HG03103 (cell line): Measurements from ENCODE around the gene EMX1.

Experiments
- ATAC-seq: cut with Tn5 transposase; IDR thresholded peaks from one replicate; pipeline ENCODE4 v1.9.1; 2021; ENCODE audit warnings: low read depth; ENCODE audit not compliant: unreplicated experiment

The EMX1 gene

GRCh38 chr2:72923833-72924352 is 6.6 kb downstream of the EMX1 start:
- ATAC-seq = no peak

GRCh38 chr2:72924353-72925240 is 7.3 kb downstream of the EMX1 start:
- ATAC-seq = no peak

- no peak for ATAC-seq
These were observed 8.1 kb downstream of the EMX1 start for GRCh38 chr2:72925328-72925943.

GRCh38 chr2:72926368-72926767 is 9.0 kb downstream of the EMX1 start:
- no peak for ATAC-seq

- no peak for ATAC-seq
These were observed 9.6 kb downstream of the EMX1 start for GRCh38 chr2:72926811-72927465.

GRCh38 chr2:72927619-72928550 is 10.6 kb downstream of the EMX1 start:
- ATAC-seq = no peak

- no peak for ATAC-seq
These were observed 11.7 kb downstream of the EMX1 start for GRCh38 chr2:72929010-72929409.

- ATAC-seq = no peak
These were observed 14.1 kb downstream of the EMX1 start for GRCh38 chr2:72931280-72931910.

- ATAC-seq = no peak
These were observed 14.9 kb downstream of the EMX1 start for GRCh38 chr2:72932045-72932740.

- no peak for ATAC-seq
These were observed 15.5 kb downstream of the EMX1 start for GRCh38 chr2:72932805-72933204.

GRCh38 chr2:72933207-72933606 is 15.9 kb downstream of the EMX1 start:
- ATAC-seq = no peak

- no peak for ATAC-seq
These were observed 16.4 kb downstream of the EMX1 start for GRCh38 chr2:72933646-72934151.

GRCh38 chr2:72934683-72935610 is 17.6 kb downstream of the EMX1 start:
- ATAC-seq = no peak

GRCh38 chr2:72935611-72935957 is 18.3 kb downstream of the EMX1 start:
- no peak for ATAC-seq

- ATAC-seq = no peak
These were observed 19.5 kb downstream of the EMX1 start for GRCh38 chr2:72936660-72937355.

- ATAC-seq = no peak
These were observed 20.0 kb downstream of the EMX1 start for GRCh38 chr2:72937356-72937669.

GRCh38 chr2:72938455-72938854 is 21.1 kb downstream of the EMX1 start:
- no peak for ATAC-seq

- ATAC-seq = no peak
These were observed 23.0 kb downstream of the EMX1 start for GRCh38 chr2:72940361-72940760.
